ENCODE measurements around the gene NIT1.
A peak's percentile ranks its signal among the peaks of the same experiment; 100 is the strongest.

The NIT1 gene

GRCh38 chr1:161070761-161071160, 47.1 kb upstream of the NIT1 start:
- H3K9ac ChIP-seq: no peak overlapping the region
- no peak overlapping the region for H3K4me3 ChIP-seq (IDR thresholded peaks at IDR 0.05; ENCODE audit: insufficient read depth, low read depth, low read length)
- H3K79me2 ChIP-seq (ENCODE audit: insufficient read depth, low read depth): peaks cover 39% of the 10 kb centered on the region
- peaks cover 44% of the 10 kb centered on the region for H3K4me1 ChIP-seq (ENCODE audit: low read depth, poor library complexity, severe bottlenecking)
- H3K27ac ChIP-seq: peak overlapping the region; percentile 79; the same call in 1 of the 2 replicates
- H3K4me2 ChIP-seq: peak overlapping the region; percentile 96; the same call in 1 of the 2 replicates
- H2AFZ ChIP-seq (ENCODE audit: low read depth): peak overlapping the region; percentile 78; the same call in 1 of the 2 replicates
- no peaks in the 10 kb centered on the region for H4K20me1 ChIP-seq (ENCODE audit: insufficient read depth)
- no peaks in the 10 kb centered on the region for H3K27me3 ChIP-seq (ENCODE audit: insufficient read depth, low read depth)
- H3K36me3 ChIP-seq (ENCODE audit: insufficient read depth): no peaks in the 10 kb centered on the region
- TF ChIP-seq CTCF (conservative IDR thresholded peaks at IDR 0.05; ENCODE audit: low read depth, low read length): no peak; the same call in 1 of the 2 replicates

- no peak overlapping the region for H3K27ac ChIP-seq
Measured at GRCh38 chr1:161071886-161072371, 46.0 kb upstream of the NIT1 start.

GRCh38 chr1:161072751-161073449, 45.0 kb upstream of the NIT1 start:
- Histone ChIP-seq H3K4me1 (ENCODE audit: low read depth, poor library complexity, severe bottlenecking) (peaks cover 32% of the 10 kb centered on the region), H3K4me2 (no peak overlapping the region), H3K79me2 (ENCODE audit: insufficient read depth, low read depth) (peaks cover 18% of the 10 kb centered on the region), H3K27ac (no peak overlapping the region), H2AFZ (ENCODE audit: low read depth) (no peak overlapping the region), H3K4me3 (IDR thresholded peaks at IDR 0.05; ENCODE audit: insufficient read depth, low read depth, low read length) (no peak overlapping the region), H3K36me3 (ENCODE audit: insufficient read depth) (no peaks in the 10 kb centered on the region), H4K20me1 (ENCODE audit: insufficient read depth) (no peaks in the 10 kb centered on the region), H3K27me3 (ENCODE audit: insufficient read depth, low read depth) (no peaks in the 10 kb centered on the region), H3K9ac (no peak overlapping the region)
- TF ChIP-seq CTCF (conservative IDR thresholded peaks at IDR 0.05; ENCODE audit: low read depth, low read length): no peak; the same call in 1 of the 2 replicates

More at GRCh38 chr1:161071886-161072371, 46.0 kb upstream of the NIT1 start:
- peaks cover 27% of the 10 kb centered on the region for H3K79me2 ChIP-seq (ENCODE audit: insufficient read depth, low read depth)
- 0 out of 2 replicates have a peak overlapping the region, but pooled peaks have one; percentile 2 for H2AFZ ChIP-seq (ENCODE audit: low read depth)
- no peak overlapping the region for H3K9ac ChIP-seq
- no peaks in the 10 kb centered on the region for H3K36me3 ChIP-seq (ENCODE audit: insufficient read depth)
- peak; percentile 88 for TF ChIP-seq CTCF (conservative IDR thresholded peaks at IDR 0.05; ENCODE audit: low read depth, low read length)
- no peak overlapping the region for H3K4me3 ChIP-seq (IDR thresholded peaks at IDR 0.05; ENCODE audit: insufficient read depth, low read depth, low read length)
- no peaks in the 10 kb centered on the region for H3K27me3 ChIP-seq (ENCODE audit: insufficient read depth, low read depth)
- H3K4me2 ChIP-seq: no peak overlapping the region
- H3K4me1 ChIP-seq (ENCODE audit: low read depth, poor library complexity, severe bottlenecking): peaks cover 41% of the 10 kb centered on the region
- H4K20me1 ChIP-seq (ENCODE audit: insufficient read depth): no peaks in the 10 kb centered on the region

GRCh38 chr1:161073474-161074121, 44.3 kb upstream of the NIT1 start:
- Histone ChIP-seq H3K4me2 (no peak overlapping the region), H3K79me2 (ENCODE audit: insufficient read depth, low read depth) (peaks cover 11% of the 10 kb centered on the region), H3K4me1 (ENCODE audit: low read depth, poor library complexity, severe bottlenecking) (peaks cover 25% of the 10 kb centered on the region), H3K4me3 (IDR thresholded peaks at IDR 0.05; ENCODE audit: insufficient read depth, low read depth, low read length) (no peak overlapping the region), H4K20me1 (ENCODE audit: insufficient read depth) (no peaks in the 10 kb centered on the region), H2AFZ (ENCODE audit: low read depth) (no peak overlapping the region), H3K36me3 (ENCODE audit: insufficient read depth) (no peaks in the 10 kb centered on the region), H3K9ac (no peak overlapping the region), H3K27ac (no peak overlapping the region), H3K27me3 (ENCODE audit: insufficient read depth, low read depth) (no peaks in the 10 kb centered on the region)
- no peak; the same call in 1 of the 2 replicates for TF ChIP-seq CTCF (conservative IDR thresholded peaks at IDR 0.05; ENCODE audit: low read depth, low read length)

All from KMS-11 (cell line).